ENCODE results near the gene HTRA1. TPM values are rescaled to one million over a fixed set of nuclear protein-coding genes. Genes with fewer than 3 reads are reported as not detected.

Gene HTRA1
- total and polyA plus RNA-seq, 9 of the 15 experiments (the other 6 are each of a cell fraction or from before 2014, with no cell fraction given) = 0.06 to 0.16 (median 0.13) TPM; not detected in 5

DNA sequence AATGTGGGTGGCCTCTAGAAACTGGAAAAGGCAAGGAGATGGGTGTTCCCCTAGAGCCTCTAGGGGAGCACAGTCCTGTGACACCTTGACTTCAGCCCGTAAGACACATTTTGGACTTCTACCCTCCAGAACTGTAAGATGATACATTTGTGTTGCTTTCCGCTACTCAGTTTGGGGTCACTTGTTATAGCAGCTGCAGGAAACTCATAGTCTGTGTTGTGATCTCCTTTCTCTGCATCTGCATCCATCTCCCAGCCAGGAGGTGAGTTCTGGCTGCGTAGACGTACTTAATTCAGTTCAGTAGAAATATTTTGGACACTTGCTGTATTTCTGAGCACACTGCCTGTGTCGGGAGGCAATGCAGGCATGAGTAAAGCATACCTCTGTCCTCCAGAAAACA is 69.9 kb downstream of the HTRA1 start (continued):
- TF ChIP-seq, protein P1, sequence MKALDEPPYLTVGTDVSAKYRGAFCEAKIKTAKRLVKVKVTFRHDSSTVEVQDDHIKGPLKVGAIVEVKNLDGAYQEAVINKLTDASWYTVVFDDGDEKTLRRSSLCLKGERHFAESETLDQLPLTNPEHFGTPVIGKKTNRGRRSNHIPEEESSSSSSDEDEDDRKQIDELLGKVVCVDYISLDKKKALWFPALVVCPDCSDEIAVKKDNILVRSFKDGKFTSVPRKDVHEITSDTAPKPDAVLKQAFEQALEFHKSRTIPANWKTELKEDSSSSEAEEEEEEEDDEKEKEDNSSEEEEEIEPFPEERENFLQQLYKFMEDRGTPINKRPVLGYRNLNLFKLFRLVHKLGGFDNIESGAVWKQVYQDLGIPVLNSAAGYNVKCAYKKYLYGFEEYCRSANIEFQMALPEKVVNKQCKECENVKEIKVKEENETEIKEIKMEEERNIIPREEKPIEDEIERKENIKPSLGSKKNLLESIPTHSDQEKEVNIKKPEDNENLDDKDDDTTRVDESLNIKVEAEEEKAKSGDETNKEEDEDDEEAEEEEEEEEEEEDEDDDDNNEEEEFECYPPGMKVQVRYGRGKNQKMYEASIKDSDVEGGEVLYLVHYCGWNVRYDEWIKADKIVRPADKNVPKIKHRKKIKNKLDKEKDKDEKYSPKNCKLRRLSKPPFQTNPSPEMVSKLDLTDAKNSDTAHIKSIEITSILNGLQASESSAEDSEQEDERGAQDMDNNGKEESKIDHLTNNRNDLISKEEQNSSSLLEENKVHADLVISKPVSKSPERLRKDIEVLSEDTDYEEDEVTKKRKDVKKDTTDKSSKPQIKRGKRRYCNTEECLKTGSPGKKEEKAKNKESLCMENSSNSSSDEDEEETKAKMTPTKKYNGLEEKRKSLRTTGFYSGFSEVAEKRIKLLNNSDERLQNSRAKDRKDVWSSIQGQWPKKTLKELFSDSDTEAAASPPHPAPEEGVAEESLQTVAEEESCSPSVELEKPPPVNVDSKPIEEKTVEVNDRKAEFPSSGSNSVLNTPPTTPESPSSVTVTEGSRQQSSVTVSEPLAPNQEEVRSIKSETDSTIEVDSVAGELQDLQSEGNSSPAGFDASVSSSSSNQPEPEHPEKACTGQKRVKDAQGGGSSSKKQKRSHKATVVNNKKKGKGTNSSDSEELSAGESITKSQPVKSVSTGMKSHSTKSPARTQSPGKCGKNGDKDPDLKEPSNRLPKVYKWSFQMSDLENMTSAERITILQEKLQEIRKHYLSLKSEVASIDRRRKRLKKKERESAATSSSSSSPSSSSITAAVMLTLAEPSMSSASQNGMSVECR (CRISPR knock-in tag; IDR thresholded peaks at IDR 0.05) = no peak
- no peak for TF ChIP-seq JUNB (CRISPR knock-in tag; conservative IDR thresholded peaks at IDR 0.05)
- no peak for TF ChIP-seq ARNT (IDR thresholded peaks at IDR 0.05)
- no peak for TF ChIP-seq ZNF24 (IDR thresholded peaks at IDR 0.05)
- no peak for TF ChIP-seq ZNF395 (CRISPR knock-in tag; IDR thresholded peaks at IDR 0.05)

DNA sequence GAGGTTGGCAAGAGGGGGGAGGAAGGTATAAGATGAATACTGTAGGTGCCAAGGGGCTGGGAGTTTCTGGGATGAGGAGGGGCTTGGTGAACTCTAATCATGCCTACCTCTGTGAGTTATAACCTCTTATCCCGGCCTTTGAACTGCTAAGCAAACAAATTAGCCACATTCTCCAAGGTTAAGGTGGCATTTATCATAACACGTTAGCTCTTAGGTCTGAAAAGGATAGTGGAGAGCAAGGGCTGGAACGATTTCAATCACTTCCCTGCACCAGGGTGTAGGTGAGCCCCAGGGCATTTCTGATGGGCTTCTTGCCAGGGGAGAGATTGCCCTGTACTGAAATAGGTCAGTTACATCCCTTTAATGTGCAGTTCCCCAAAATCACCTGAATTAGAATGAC is 70.6 kb downstream of the HTRA1 start:
- Histone ChIP-seq H3K4me1 (replicated peaks in 1 of 2; ENCODE audit: control insufficient read depth in 2 of 2, insufficient read depth in 2 of 2, low read length in 2 of 2) (no peaks in the 10 kb centered on the region), H3K9me3 (replicated peaks; ENCODE audit: control insufficient read depth, insufficient read depth, low read depth, low read length) (no peaks in the 10 kb centered on the region), H3K36me3 (ENCODE audit: control insufficient read depth, insufficient read depth, low read length) (no peaks in the 10 kb centered on the region), H2AFZ (ENCODE audit: low read depth, low read length) (no peak overlapping the region), H3K4me2 (ENCODE audit: insufficient read depth, low read length) (no peak overlapping the region), H3K9ac (ENCODE audit: insufficient read depth in 1 of 2, low read depth in 2 of 2, low read length in 2 of 2) (no peak overlapping the region), H3K79me2 (ENCODE audit: control insufficient read depth, insufficient read depth, low read length) (no peaks in the 10 kb centered on the region), H3K4me3 (no peak overlapping the region), H3K27me3 (ENCODE audit: control insufficient read depth in 2 of 2, insufficient read depth in 2 of 2, low read length in 2 of 2) (no peaks in the 10 kb centered on the region), H3K27ac (ENCODE audit: extremely low read depth, low read depth, low read length) (no peak overlapping the region), H3K9me1 (ENCODE audit: control insufficient read depth, insufficient read depth, low read length) (no peaks in the 10 kb centered on the region), H4K20me1 (replicated peaks; ENCODE audit: control insufficient read depth, insufficient read depth, low read length) (no peaks in the 10 kb centered on the region)
- 0% methylated on average over 3 of the region's 3 CpGs for WGBS (ENCODE audit: insufficient coverage, low coverage, missing lambda C conversion rate)
- CTCF ChIA-PET (ENCODE audit: low intra/inter-chr PET ratio) = no interaction called here
- DNase-seq (ENCODE audit: extremely low read depth in 1 of 4, low spot score in 3 of 4) (no peak), ATAC-seq (no peak), FAIRE-seq (no peak)
- in situ Hi-C loops (cut with MboI) (no loop called here), intact Hi-C loops (cut with micrococcal nuclease) (no loop called here)
- POLR2A ChIA-PET = no interaction called here
- no peak for TF ChIP-seq ETS2 (tag; IDR thresholded peaks at IDR 0.05; ENCODE audit: borderline replicate concordance, poor library complexity, severe bottlenecking)
- TF ChIP-seq HDAC2 (IDR thresholded peaks at IDR 0.05) = no peak
- no peak for TF ChIP-seq NR1H2 (CRISPR knock-in tag; IDR thresholded peaks at IDR 0.05)
- no peak for TF ChIP-seq BHLHE40 (IDR thresholded peaks at IDR 0.05; ENCODE audit: low read length)
- no peak for TF ChIP-seq CCAR2 (IDR thresholded peaks at IDR 0.05; ENCODE audit: low read depth, low read length)
- TF ChIP-seq MEF2D (tag; conservative IDR thresholded peaks at IDR 0.05; ENCODE audit: low read depth) = no peak
- TF ChIP-seq ZNF57 (CRISPR knock-in tag; IDR thresholded peaks at IDR 0.05) = no peak
- no peak for TF ChIP-seq MAFK (IDR thresholded peaks at IDR 0.05; ENCODE audit: low read length)
- BruUV-seq (replicated peaks) = no TSS peak

Data from K562 (cell line).